CD4-positive, CD25-positive, alpha-beta regulatory T cell (primary cell): Measurements from ENCODE around the gene BUB1. TPM values are rescaled to one million over a fixed set of nuclear protein-coding genes. Genes with fewer than 3 reads are reported as not detected.
"Not testable (repeated sequence)": the region's sequence is repeated elsewhere in the genome, so short reads cannot be mapped to it uniquely, and the experiment has no call there.

Experiments
- ATAC-seq, 2 donors: fragments of 150-1000 bp; cut with Tn5 transposase; one replicate each; pipeline ENCODE4 v1.10.0; 2021; ENCODE audit warnings: low read depth in 2 of 2, moderate number of reproducible peaks in 2 of 2, moderate library complexity in 1 of 2
- DNase-seq, 3 donors: peaks; one replicate each; pipeline versions ENCODE4 v3.0.0 to v3.0.0-alpha.2; 2012 to 2022; ENCODE audit warnings: mixed read lengths in 1 of 3
- H3K27ac ChIP-seq: one replicate; pipeline ENCODE4 v1.7.0; 2013; ENCODE audit warnings: mild to moderate bottlenecking, low read length; ENCODE audit not compliant: insufficient read depth, poor library complexity, severe bottlenecking
- H3K27me3 ChIP-seq: one replicate; pipeline ENCODE4 v1.7.0; 2013; ENCODE audit warnings: low read length; ENCODE audit not compliant: control insufficient read depth, insufficient read depth
- H3K36me3 ChIP-seq: one replicate; pipeline ENCODE4 v1.7.0; 2013; ENCODE audit warnings: mild to moderate bottlenecking, low read length, moderate library complexity; ENCODE audit not compliant: control insufficient read depth, insufficient read depth
- H3K4me1 ChIP-seq: 2 replicates; pipeline ENCODE4 v1.7.0; 2013; ENCODE audit warnings: mild to moderate bottlenecking, low read length; ENCODE audit not compliant: insufficient read depth, control insufficient read depth, poor library complexity, severe bottlenecking
- H3K4me3 ChIP-seq: one replicate; pipeline ENCODE4 v1.7.0; 2013; ENCODE audit warnings: low read depth, mild to moderate bottlenecking, low read length, moderate library complexity
- H3K9me3 ChIP-seq, 2 experiments: 1 replicate in 1 of 2; 2 replicates in 1 of 2; pipeline ENCODE4 v1.7.0; 2013; ENCODE audit warnings: low read length in 2 of 2, mild to moderate bottlenecking in 1 of 2, moderate library complexity in 1 of 2; ENCODE audit not compliant: control insufficient read depth in 2 of 2
- H3K27ac Mint-ChIP-seq, 3 donors: one replicate each; pipeline ENCODE4 v1.8.0; 2020 to 2022; ENCODE audit warnings: mild to moderate bottlenecking in 3 of 3, mixed read lengths in 3 of 3, moderate library complexity in 2 of 3
- H3K27me3 Mint-ChIP-seq: one replicate; pipeline ENCODE4 v1.8.0; 2022; ENCODE audit warnings: mild to moderate bottlenecking, mixed read lengths
- H3K36me3 Mint-ChIP-seq: one replicate; pipeline ENCODE4 v1.8.0; 2020; ENCODE audit warnings: mixed read lengths
- H3K4me1 Mint-ChIP-seq, 4 donors: one replicate each; pipeline ENCODE4 v1.8.0; 2020 to 2022; ENCODE audit warnings: mixed read lengths in 4 of 4, mild to moderate bottlenecking in 1 of 4
- H3K4me3 Mint-ChIP-seq, 4 donors: one replicate each; pipeline ENCODE4 v1.8.0; 2020 to 2022; ENCODE audit warnings: mild to moderate bottlenecking in 4 of 4, mixed read lengths in 4 of 4, moderate library complexity in 3 of 4
- H3K9me3 Mint-ChIP-seq, 7 donors: one replicate each; pipeline ENCODE4 v1.8.0; 2020 to 2022; ENCODE audit warnings: mixed read lengths in 7 of 7, mild to moderate bottlenecking in 3 of 7, moderate library complexity in 2 of 7
- polyA plus RNA-seq, 4 donors: library from polyadenylated mRNA; unstranded; fragments of 300-500 nt; fragmentation: Illumina TruSeq; gene quantifications; one replicate each; pipeline ENCODE4 v1.2.3, GENCODE V29; 2021
- total RNA-seq: library from RNA; stranded (reverse); gene quantifications from one replicate; pipeline ENCODE4 v1.2.3, GENCODE V29; 2022

BUB1 gene
- total and polyA plus RNA-seq, 5 donors from 2014 or later, result 3.5 to 11.7 (median 5.5) TPM

DNA sequence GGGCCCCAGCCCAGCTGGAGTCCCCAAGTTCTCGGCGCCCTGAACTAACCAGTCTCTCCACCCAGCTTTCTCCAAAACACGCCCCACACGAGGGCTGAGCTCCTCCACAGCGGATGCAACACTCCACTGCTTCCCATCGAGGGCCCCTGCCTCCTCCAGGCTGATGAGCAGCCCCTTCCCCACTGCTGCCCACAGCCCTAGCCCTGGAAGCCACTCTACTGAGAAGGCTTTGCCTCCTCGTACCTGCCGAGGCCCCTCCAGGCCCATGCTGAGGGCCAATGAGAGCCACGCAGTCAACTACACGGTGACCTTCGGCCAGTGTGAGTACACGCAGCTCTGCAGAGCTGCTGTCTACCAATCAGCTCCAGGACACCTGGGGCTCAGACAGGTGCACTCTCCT lies 72.8 kb downstream of the BUB1 start:
- not testable (repeated sequence) for H3K36me3 ChIP-seq, H3K4me3 Mint-ChIP-seq, ATAC-seq, H3K27ac ChIP-seq, H3K9me3 Mint-ChIP-seq, H3K27ac Mint-ChIP-seq, H3K4me3 ChIP-seq, H3K9me3 ChIP-seq, H3K27me3 Mint-ChIP-seq, H3K4me1 ChIP-seq, H3K4me1 Mint-ChIP-seq, DNase-seq, H3K27me3 ChIP-seq, H3K36me3 Mint-ChIP-seq

DNA sequence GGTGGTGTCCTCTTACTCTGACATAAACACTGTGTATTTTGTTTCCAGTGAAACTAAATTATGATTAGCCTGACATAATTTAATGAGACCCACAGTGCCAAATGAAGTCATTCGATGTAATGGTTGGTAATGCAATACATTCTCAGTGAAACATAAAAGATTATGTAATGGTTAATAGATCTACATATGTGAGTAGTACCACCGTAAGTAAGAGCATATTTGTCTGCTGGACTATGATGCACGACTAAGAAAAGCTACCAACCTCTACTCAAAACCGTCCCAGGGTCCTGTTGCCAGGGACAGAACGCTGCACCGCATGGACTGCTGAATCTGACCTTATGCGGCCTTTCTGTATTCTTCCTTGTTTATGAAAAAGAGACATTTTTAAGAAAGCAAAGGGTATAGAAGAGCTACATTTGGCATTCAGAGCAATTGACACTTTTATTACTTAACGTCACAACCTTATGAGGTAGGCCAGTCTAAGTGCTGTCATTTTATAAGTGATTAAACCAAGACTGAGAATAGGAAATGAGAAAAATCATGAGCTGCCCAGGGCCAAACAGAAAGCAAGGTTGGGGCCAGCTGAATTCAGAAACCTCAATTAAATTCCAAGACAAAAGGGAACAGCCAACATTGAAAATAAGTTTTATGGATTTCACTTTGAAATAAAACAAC lies 73.8 kb downstream of the BUB1 start:
- ATAC-seq, H3K27me3 Mint-ChIP-seq, H3K27ac ChIP-seq, H3K4me3 ChIP-seq, H3K4me1 Mint-ChIP-seq, H3K27ac Mint-ChIP-seq, H3K4me3 Mint-ChIP-seq, H3K36me3 ChIP-seq, H3K9me3 Mint-ChIP-seq, H3K27me3 ChIP-seq, DNase-seq, H3K9me3 ChIP-seq, H3K4me1 ChIP-seq, H3K36me3 Mint-ChIP-seq: not testable (repeated sequence)

DNA sequence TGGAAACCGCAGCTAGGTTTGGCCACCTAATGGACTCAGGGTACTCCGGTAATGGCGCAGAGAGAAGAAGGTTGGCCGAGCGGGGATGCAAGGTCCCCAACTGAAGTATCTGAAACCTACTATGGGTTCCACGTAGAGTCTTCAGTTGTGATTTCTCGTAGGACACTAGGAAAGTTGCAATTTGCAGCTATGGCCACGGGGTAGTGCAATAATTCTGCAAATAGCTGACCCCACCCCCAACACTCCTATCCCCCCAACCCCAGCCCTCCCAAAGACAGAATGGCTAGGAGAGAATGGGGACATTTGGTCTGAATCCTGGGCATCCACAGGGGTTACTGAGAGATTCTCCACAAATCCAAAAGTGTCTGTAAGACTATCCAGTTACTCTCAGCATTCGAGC lies 75.7 kb downstream of the BUB1 start:
- H3K4me3 ChIP-seq, DNase-seq, H3K27me3 Mint-ChIP-seq, H3K27ac Mint-ChIP-seq, H3K36me3 Mint-ChIP-seq, H3K4me1 Mint-ChIP-seq, H3K4me1 ChIP-seq, ATAC-seq, H3K36me3 ChIP-seq, H3K4me3 Mint-ChIP-seq, H3K27me3 ChIP-seq, H3K27ac ChIP-seq, H3K9me3 ChIP-seq, H3K9me3 Mint-ChIP-seq: not testable (repeated sequence)

DNA sequence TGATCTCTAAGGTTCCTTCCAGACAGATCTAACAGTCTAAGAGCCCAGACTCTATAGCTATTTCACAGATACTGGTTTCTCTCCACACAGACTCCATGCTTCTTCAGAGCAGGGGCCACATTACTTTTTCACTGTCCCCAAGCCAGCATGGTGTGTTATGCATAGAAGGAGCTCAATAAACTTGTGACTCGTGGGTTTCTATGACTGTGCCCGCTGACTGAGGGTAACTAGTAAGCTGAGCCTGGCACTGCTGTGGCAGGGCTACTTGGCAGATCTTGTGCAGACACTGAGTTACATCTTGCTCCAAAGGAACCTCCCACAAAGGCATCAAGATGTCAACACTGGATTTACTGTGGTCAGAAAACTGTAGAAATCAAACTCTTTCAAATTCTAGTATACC lies 85.9 kb downstream of the BUB1 start:
- not testable (repeated sequence) for H3K27ac ChIP-seq, H3K9me3 Mint-ChIP-seq, H3K9me3 ChIP-seq, H3K4me1 Mint-ChIP-seq, H3K4me1 ChIP-seq, H3K27me3 Mint-ChIP-seq, H3K36me3 Mint-ChIP-seq, H3K4me3 ChIP-seq, H3K36me3 ChIP-seq, H3K27me3 ChIP-seq, H3K4me3 Mint-ChIP-seq, ATAC-seq, H3K27ac Mint-ChIP-seq, DNase-seq

DNA sequence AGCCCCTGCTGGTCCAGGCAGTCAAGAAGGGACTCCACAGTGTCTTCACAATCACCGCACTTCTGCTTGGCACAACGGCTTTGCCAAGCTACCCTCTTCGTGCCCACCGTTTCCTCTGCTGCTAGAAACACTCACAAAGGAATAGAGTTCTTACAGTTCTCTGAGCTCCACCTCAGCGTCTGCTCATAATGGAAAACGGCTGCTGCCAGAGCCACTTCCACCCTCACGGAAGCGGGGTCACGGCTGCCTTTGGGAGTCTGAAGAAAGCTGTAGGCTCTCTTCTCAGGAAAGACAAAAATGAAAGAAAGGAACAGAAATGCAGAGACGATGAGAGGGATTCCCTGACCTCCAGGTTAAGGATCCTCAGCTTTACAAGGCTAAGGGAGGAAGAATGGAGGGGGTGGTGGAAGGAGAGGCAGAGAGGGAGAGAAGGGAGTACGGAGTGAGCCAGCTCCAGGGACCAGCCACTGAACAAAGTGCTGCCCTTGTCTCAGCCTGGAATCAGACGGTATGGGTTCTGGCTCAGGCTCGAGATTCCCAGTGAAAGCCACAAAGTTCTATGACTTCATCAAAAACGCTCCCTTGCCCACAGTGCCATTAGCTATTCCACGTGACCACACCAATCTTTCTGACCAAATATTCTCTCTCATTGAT lies 88.1 kb downstream of the BUB1 start:
- not testable (repeated sequence) for H3K4me3 Mint-ChIP-seq, H3K27me3 ChIP-seq, H3K4me1 ChIP-seq, H3K9me3 ChIP-seq, DNase-seq, H3K27ac Mint-ChIP-seq, H3K4me3 ChIP-seq, H3K36me3 Mint-ChIP-seq, ATAC-seq, H3K4me1 Mint-ChIP-seq, H3K9me3 Mint-ChIP-seq, H3K27ac ChIP-seq, H3K27me3 Mint-ChIP-seq, H3K36me3 ChIP-seq

DNA sequence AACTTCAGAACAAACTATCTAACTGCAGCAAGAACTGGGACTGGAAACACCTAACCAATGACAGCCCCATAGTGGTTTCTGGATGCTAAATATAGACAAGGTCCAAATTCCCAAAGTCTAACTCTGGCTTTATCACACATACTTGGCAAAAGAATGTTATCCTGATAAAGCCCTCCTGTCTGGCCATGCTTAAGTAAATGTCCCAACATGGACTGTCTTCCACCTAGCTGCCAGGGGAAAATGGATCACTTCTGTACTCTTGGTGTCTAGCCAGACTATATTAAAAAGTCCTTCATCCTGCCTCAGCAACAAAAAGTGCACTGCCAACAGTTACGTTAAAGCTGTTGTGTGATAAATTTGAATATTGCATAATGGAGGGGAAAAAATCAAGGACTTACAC lies 89.3 kb downstream of the BUB1 start:
- H3K4me3 ChIP-seq, H3K36me3 ChIP-seq, H3K4me1 Mint-ChIP-seq, H3K4me1 ChIP-seq, H3K4me3 Mint-ChIP-seq, DNase-seq, H3K27ac Mint-ChIP-seq, H3K27me3 Mint-ChIP-seq, H3K27me3 ChIP-seq, H3K27ac ChIP-seq, H3K9me3 Mint-ChIP-seq, ATAC-seq, H3K9me3 ChIP-seq, H3K36me3 Mint-ChIP-seq: not testable (repeated sequence)

Other genes with a start within 250 kb of the BUB1 start
- not detected for gene LIMS4, start 205.2 kb downstream of the BUB1 start, total RNA-seq
- gene LIMS4, start 205.2 kb downstream of the BUB1 start, polyA plus RNA-seq, result 1 to 10 TPM; 4.0 to 8.6 (median 6.2) TPM
- gene RGPD6, start 100.8 kb downstream of the BUB1 start, total RNA-seq, result 110 TPM
- 1 to 10 TPM; 1.5 to 2.9 (median 2.1) TPM for gene RGPD6, start 100.8 kb downstream of the BUB1 start, polyA plus RNA-seq
- not detected for gene ACOXL, start 54.5 kb upstream of the BUB1 start, total RNA-seq
- under 1 TPM in 1 of 4 donors, not detected in 3; 0.17 TPM for gene ACOXL, start 54.5 kb upstream of the BUB1 start, polyA plus RNA-seq